Left kidney (tissue), 2 donors: ENCODE results near the gene PATJ. TPM values are rescaled to one million over a fixed set of nuclear protein-coding genes. Genes with fewer than 3 reads are reported as not detected.
"Not testable (repeated sequence)": the region's sequence is repeated elsewhere in the genome, so short reads cannot be mapped to it uniquely, and the experiment has no call there.

Source experiments
- DNase-seq: peaks from one replicate; pipeline ENCODE4 v3.0.0-alpha.2; 2013
- polyA plus RNA-seq: library from polyadenylated mRNA; unstranded; fragments of 120-200 nt; gene quantifications from one replicate; pipeline ENCODE4 v1.2.1, GENCODE V29; 2013; ENCODE audit not compliant: insufficient read length

The PATJ gene
- polyA plus RNA-seq, 1 donor: 65.6 TPM

- DNase-seq: no peak
Measured at GRCh38 chr1:62213075-62213914, 471.0 kb downstream of the PATJ start.

- no peak for DNase-seq
Measured at GRCh38 chr1:62218604-62219003, 476.3 kb downstream of the PATJ start.

- DNase-seq: not testable (repeated sequence)
Measured at GRCh38 chr1:62220456-62220855, 478.2 kb downstream of the PATJ start.

- no peak for DNase-seq
Measured at GRCh38 chr1:62221171-62221570, 478.9 kb downstream of the PATJ start.

- DNase-seq: no peak
Measured at GRCh38 chr1:62222321-62222720, 480.0 kb downstream of the PATJ start.

- DNase-seq: no peak
Measured at GRCh38 chr1:62224182-62224581, 481.9 kb downstream of the PATJ start.

- no peak for DNase-seq
Measured at GRCh38 chr1:62227496-62227895, 485.2 kb downstream of the PATJ start.

Other genes starting within 250 kb of the PATJ start
- gene TM2D1, start 17.3 kb upstream of the PATJ start, polyA plus RNA-seq: 87.8 TPM